Trophoblast cell (in vitro differentiated cells and primary cell): ENCODE data around the gene OR51S1. TPM values are rescaled to one million over a fixed set of nuclear protein-coding genes. Genes with fewer than 3 reads are reported as not detected.

ENCODE experiments used
- DNase-seq, 2 donors: peaks; one replicate each; pipeline ENCODE4 v3.0.0-alpha.2; 2016
- H2AFZ ChIP-seq: 2 replicates; pipeline ENCODE4 v1.6.1; 2013; ENCODE audit warnings: low read length, moderate library complexity, mild to moderate bottlenecking; ENCODE audit not compliant: insufficient read depth, poor library complexity
- H2AK5ac ChIP-seq: 2 replicates; pipeline ENCODE4 v1.6.1; 2013; ENCODE audit warnings: mild to moderate bottlenecking, low read length
- H2BK120ac ChIP-seq: 2 replicates; pipeline ENCODE4 v1.6.1; 2013; ENCODE audit warnings: low read length, mild to moderate bottlenecking, moderate library complexity; ENCODE audit not compliant: insufficient read depth, poor library complexity
- H2BK12ac ChIP-seq: 2 replicates; pipeline ENCODE4 v1.6.1; 2013; ENCODE audit warnings: mild to moderate bottlenecking, low read length, moderate library complexity
- H2BK5ac ChIP-seq: 2 replicates; pipeline ENCODE4 v1.6.1; 2013; ENCODE audit warnings: low read length, low read depth, moderate library complexity, mild to moderate bottlenecking; ENCODE audit not compliant: poor library complexity
- H3K14ac ChIP-seq: 2 replicates; pipeline ENCODE4 v1.6.1; 2013; ENCODE audit warnings: mild to moderate bottlenecking, low read length
- H3K18ac ChIP-seq: 2 replicates; pipeline ENCODE4 v1.6.1; 2013; ENCODE audit warnings: mild to moderate bottlenecking, low read length
- H3K23ac ChIP-seq: 2 replicates; pipeline ENCODE4 v1.6.1; 2013; ENCODE audit warnings: low read length
- H3K27ac ChIP-seq: 2 replicates; pipeline ENCODE4 v1.5.1; 2013; ENCODE audit warnings: low read depth, mild to moderate bottlenecking, inconsistent platforms, low read length, moderate library complexity
- H3K27me3 ChIP-seq: 2 replicates; pipeline ENCODE4 v1.6.1; 2013; ENCODE audit warnings: inconsistent platforms, mild to moderate bottlenecking, low read length, moderate library complexity; ENCODE audit not compliant: insufficient read depth
- H3K36me3 ChIP-seq, 2 experiments: 1 replicate in 1 of 2; 2 replicates in 1 of 2; pipeline ENCODE4 v1.6.1; 2013; ENCODE audit warnings: low read length in 2 of 2, mild to moderate bottlenecking in 2 of 2, moderate library complexity in 1 of 2; ENCODE audit not compliant: insufficient read depth in 2 of 2, control insufficient read depth in 1 of 2
- H3K4ac ChIP-seq: 2 replicates; pipeline ENCODE4 v1.6.1; 2013; ENCODE audit warnings: low read depth, mild to moderate bottlenecking, low read length, moderate library complexity
- H3K4me1 ChIP-seq, 2 experiments: 1 replicate in 1 of 2; 2 replicates in 1 of 2; pipeline ENCODE4 v1.6.1; 2013; ENCODE audit warnings: low read length in 2 of 2, mild to moderate bottlenecking in 2 of 2, moderate library complexity in 1 of 2; ENCODE audit not compliant: insufficient read depth in 2 of 2, control insufficient read depth in 1 of 2
- H3K4me2 ChIP-seq: 2 replicates; pipeline ENCODE4 v1.6.1; 2013; ENCODE audit warnings: inconsistent platforms, mild to moderate bottlenecking, low read length, moderate library complexity
- H3K4me3 ChIP-seq: 2 replicates; pipeline ENCODE4 v1.5.1; 2013; ENCODE audit warnings: mild to moderate bottlenecking, low read depth, low read length, inconsistent platforms
- H3K79me1 ChIP-seq: one replicate; pipeline ENCODE4 v1.6.1; 2013; ENCODE audit warnings: low read length
- H3K79me2 ChIP-seq: 2 replicates; pipeline ENCODE4 v1.6.1; 2013; ENCODE audit warnings: low read length, mild to moderate bottlenecking; ENCODE audit not compliant: control insufficient read depth, insufficient read depth, poor library complexity
- H3K9ac ChIP-seq: 2 replicates; pipeline ENCODE4 v1.6.1; 2013; ENCODE audit warnings: mild to moderate bottlenecking, low read length
- H3K9me3 ChIP-seq: 2 replicates; pipeline ENCODE4 v1.6.1; 2013; ENCODE audit warnings: low read depth, mild to moderate bottlenecking, control low read depth, inconsistent platforms, low read length; ENCODE audit not compliant: insufficient read depth
- H4K12ac ChIP-seq: 2 replicates; pipeline ENCODE4 v1.6.1; 2013; ENCODE audit warnings: low read depth, mild to moderate bottlenecking, low read length, moderate library complexity
- H4K8ac ChIP-seq: 2 replicates; pipeline ENCODE4 v1.6.1; 2013; ENCODE audit warnings: low read depth, mild to moderate bottlenecking, low read length, moderate library complexity
- H4K91ac ChIP-seq: one replicate; pipeline ENCODE4 v1.6.1; 2013; ENCODE audit warnings: low read depth, mild to moderate bottlenecking, low read length, moderate library complexity
- WGBS: extraction: QIAGEN DNeasy Blood & Tissue Kit; methylation state at CpG from one replicate; pipeline ENCODE4 v1.1.7; 2013; ENCODE audit warnings: missing lambda C conversion rate; ENCODE audit not compliant: insufficient read length, insufficient coverage; ENCODE audit errors: extremely low coverage; 5-methylcytosine and 5-hydroxymethylcytosine counted together
- polyA plus RNA-seq: library from polyadenylated mRNA; stranded (reverse); fragments of 200-250 nt; gene quantifications from 2 replicates; pipeline ENCODE4 v1.2.3, GENCODE V29; 2013

The OR51S1 gene
- not detected in 2 replicates for polyA plus RNA-seq

GRCh38 chr11:4848908-4849532, at the start of gene OR51S1:
OR51S1 (minus strand) TSS chr11:4849208; CDS start chr11:4849208, 0 bp downstream.
- no peak within 1 kb of the TSS for H3K27ac ChIP-seq
- no peak within 1 kb of the TSS for H2BK120ac ChIP-seq
- H3K4me3 ChIP-seq: no peak within 1 kb of the TSS
- no peak within 1 kb of the TSS for H2BK5ac ChIP-seq
- H3K27me3 ChIP-seq: no peaks in the 10 kb centered on the region
- H3K4me1 ChIP-seq: no peaks in the 10 kb centered on the region
- H4K8ac ChIP-seq: no peak within 1 kb of the TSS
- H3K79me2 ChIP-seq: no peaks in the 10 kb centered on the region
- no peaks in the 10 kb centered on the region for H3K9me3 ChIP-seq
- H2AFZ ChIP-seq: no peak within 1 kb of the TSS
- no peak within 1 kb of the TSS for H3K23ac ChIP-seq
- no peak within 1 kb of the TSS for H3K4ac ChIP-seq
- H3K14ac ChIP-seq: no peak within 1 kb of the TSS
- no peak within 1 kb of the TSS for H2AK5ac ChIP-seq
- no CpG with 5 or more reads among the region's 9 CpGs for WGBS
- H3K18ac ChIP-seq: no peak within 1 kb of the TSS
- no peaks in the 10 kb centered on the region for H3K79me1 ChIP-seq
- H3K4me2 ChIP-seq: no peak within 1 kb of the TSS
- H4K12ac ChIP-seq: no peak within 1 kb of the TSS
- H2BK12ac ChIP-seq: no peak within 1 kb of the TSS
- no peak for DNase-seq
- no peaks in the 10 kb centered on the region for H3K36me3 ChIP-seq
- no peak within 1 kb of the TSS for H4K91ac ChIP-seq
- H3K9ac ChIP-seq: no peak within 1 kb of the TSS

- no peak overlapping the region for H4K8ac ChIP-seq
- H3K27me3 ChIP-seq: no peaks in the 10 kb centered on the region
- H3K9ac ChIP-seq: no peak overlapping the region
- no peak overlapping the region for H4K91ac ChIP-seq
- no peak overlapping the region for H3K18ac ChIP-seq
- H2BK120ac ChIP-seq: no peak overlapping the region
- no peaks in the 10 kb centered on the region for H3K36me3 ChIP-seq
- H3K4me1 ChIP-seq: no peaks in the 10 kb centered on the region
- DNase-seq: no peak
- H3K23ac ChIP-seq: no peak overlapping the region
- no peak overlapping the region for H3K4ac ChIP-seq
- no CpG with 5 or more reads among the region's 1 CpG for WGBS
- no peak overlapping the region for H4K12ac ChIP-seq
- no peak overlapping the region for H3K14ac ChIP-seq
- no peak overlapping the region for H2BK5ac ChIP-seq
- H3K79me2 ChIP-seq: no peaks in the 10 kb centered on the region
- H3K9me3 ChIP-seq: no peaks in the 10 kb centered on the region
- no peak overlapping the region for H2AFZ ChIP-seq
- H2BK12ac ChIP-seq: no peak overlapping the region
- H3K4me2 ChIP-seq: no peak overlapping the region
- H3K27ac ChIP-seq: no peak overlapping the region
- no peak overlapping the region for H3K4me3 ChIP-seq
- H2AK5ac ChIP-seq: no peak overlapping the region
- H3K79me1 ChIP-seq: no peaks in the 10 kb centered on the region
Measured at GRCh38 chr11:4891996-4892640, 43.1 kb upstream of the OR51S1 start.

- no CpG with 5 or more reads among the region's 2 CpGs for WGBS
- H3K4ac ChIP-seq: no peak overlapping the region
Measured at GRCh38 chr11:4890279-4890678, 41.3 kb upstream of the OR51S1 start.

GRCh38 chr11:4887591-4887990, 38.6 kb upstream of the OR51S1 start:
- Histone ChIP-seq H3K4me3 (no peak overlapping the region), H3K27ac (no peak overlapping the region), H4K12ac (no peak overlapping the region), H3K9me3 (no peaks in the 10 kb centered on the region), H3K23ac (no peak overlapping the region), H4K91ac (no peak overlapping the region), H2BK12ac (no peak overlapping the region), H2AK5ac (no peak overlapping the region), H3K18ac (no peak overlapping the region), H3K9ac (no peak overlapping the region), H3K79me2 (no peaks in the 10 kb centered on the region), H3K36me3 (no peaks in the 10 kb centered on the region), H3K4ac (no peak overlapping the region), H2BK5ac (no peak overlapping the region), H3K4me2 (no peak overlapping the region), H3K79me1 (no peaks in the 10 kb centered on the region), H3K4me1 (no peaks in the 10 kb centered on the region), H2BK120ac (no peak overlapping the region), H4K8ac (no peak overlapping the region), H2AFZ (no peak overlapping the region), H3K27me3 (no peaks in the 10 kb centered on the region), H3K14ac (no peak overlapping the region)
- no peak for DNase-seq
- no CpG with 5 or more reads among the region's 1 CpG for WGBS

More at GRCh38 chr11:4890279-4890678, 41.3 kb upstream of the OR51S1 start:
- H3K18ac ChIP-seq: no peak overlapping the region
- no peak overlapping the region for H4K8ac ChIP-seq
- no peak overlapping the region for H2BK5ac ChIP-seq
- H3K9ac ChIP-seq: no peak overlapping the region
- DNase-seq: peak in 1 of 2 donors; percentile 7
- no peak overlapping the region for H3K14ac ChIP-seq
- no peak overlapping the region for H3K4me3 ChIP-seq
- no peak overlapping the region for H3K27ac ChIP-seq
- H3K79me1 ChIP-seq: no peaks in the 10 kb centered on the region
- H2AK5ac ChIP-seq: no peak overlapping the region
- no peak overlapping the region for H4K91ac ChIP-seq
- H4K12ac ChIP-seq: no peak overlapping the region
- H3K27me3 ChIP-seq: no peaks in the 10 kb centered on the region
- H3K4me2 ChIP-seq: no peak overlapping the region
- no peaks in the 10 kb centered on the region for H3K36me3 ChIP-seq
- H3K23ac ChIP-seq: no peak overlapping the region
- H2BK12ac ChIP-seq: no peak overlapping the region
- no peaks in the 10 kb centered on the region for H3K9me3 ChIP-seq
- no peak overlapping the region for H2BK120ac ChIP-seq
- H2AFZ ChIP-seq: no peak overlapping the region
- no peaks in the 10 kb centered on the region for H3K4me1 ChIP-seq
- no peaks in the 10 kb centered on the region for H3K79me2 ChIP-seq
